HG03139 (cell line): ENCODE results near the gene CASR.
"Not testable (repeated sequence)": the region's sequence is repeated elsewhere in the genome, so short reads cannot be mapped to it uniquely, and the experiment has no call there.

Source experiments
- ATAC-seq: cut with Tn5 transposase; IDR thresholded peaks from one replicate; pipeline ENCODE4 v1.9.1; 2021; ENCODE audit not compliant: unreplicated experiment

The CASR gene, protein sequence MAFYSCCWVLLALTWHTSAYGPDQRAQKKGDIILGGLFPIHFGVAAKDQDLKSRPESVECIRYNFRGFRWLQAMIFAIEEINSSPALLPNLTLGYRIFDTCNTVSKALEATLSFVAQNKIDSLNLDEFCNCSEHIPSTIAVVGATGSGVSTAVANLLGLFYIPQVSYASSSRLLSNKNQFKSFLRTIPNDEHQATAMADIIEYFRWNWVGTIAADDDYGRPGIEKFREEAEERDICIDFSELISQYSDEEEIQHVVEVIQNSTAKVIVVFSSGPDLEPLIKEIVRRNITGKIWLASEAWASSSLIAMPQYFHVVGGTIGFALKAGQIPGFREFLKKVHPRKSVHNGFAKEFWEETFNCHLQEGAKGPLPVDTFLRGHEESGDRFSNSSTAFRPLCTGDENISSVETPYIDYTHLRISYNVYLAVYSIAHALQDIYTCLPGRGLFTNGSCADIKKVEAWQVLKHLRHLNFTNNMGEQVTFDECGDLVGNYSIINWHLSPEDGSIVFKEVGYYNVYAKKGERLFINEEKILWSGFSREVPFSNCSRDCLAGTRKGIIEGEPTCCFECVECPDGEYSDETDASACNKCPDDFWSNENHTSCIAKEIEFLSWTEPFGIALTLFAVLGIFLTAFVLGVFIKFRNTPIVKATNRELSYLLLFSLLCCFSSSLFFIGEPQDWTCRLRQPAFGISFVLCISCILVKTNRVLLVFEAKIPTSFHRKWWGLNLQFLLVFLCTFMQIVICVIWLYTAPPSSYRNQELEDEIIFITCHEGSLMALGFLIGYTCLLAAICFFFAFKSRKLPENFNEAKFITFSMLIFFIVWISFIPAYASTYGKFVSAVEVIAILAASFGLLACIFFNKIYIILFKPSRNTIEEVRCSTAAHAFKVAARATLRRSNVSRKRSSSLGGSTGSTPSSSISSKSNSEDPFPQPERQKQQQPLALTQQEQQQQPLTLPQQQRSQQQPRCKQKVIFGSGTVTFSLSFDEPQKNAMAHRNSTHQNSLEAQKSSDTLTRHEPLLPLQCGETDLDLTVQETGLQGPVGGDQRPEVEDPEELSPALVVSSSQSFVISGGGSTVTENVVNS

DNA sequence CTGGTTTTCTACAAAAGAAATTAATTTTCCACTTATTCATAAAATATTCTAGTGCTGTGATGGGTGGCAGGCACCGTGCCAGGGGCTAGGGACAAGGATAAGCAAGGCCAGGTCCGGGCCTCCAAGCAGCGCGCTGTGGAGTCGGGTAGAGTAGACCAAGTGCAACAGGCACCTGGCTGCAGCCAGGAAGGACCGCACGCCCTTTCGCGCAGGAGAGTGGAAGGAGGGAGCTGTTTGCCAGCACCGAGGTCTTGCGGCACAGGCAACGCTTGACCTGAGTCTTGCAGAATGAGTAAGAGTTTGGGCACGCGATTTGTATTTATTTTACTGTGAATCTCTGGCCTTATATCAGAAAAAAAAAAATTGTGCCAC lies at the start of gene CASR:
CASR (plus strand) TSS at position 148 of the 372 bp plus-strand sequence. CDS start 70,522 bp downstream, outside the sequence.
- no peak for ATAC-seq

DNA sequence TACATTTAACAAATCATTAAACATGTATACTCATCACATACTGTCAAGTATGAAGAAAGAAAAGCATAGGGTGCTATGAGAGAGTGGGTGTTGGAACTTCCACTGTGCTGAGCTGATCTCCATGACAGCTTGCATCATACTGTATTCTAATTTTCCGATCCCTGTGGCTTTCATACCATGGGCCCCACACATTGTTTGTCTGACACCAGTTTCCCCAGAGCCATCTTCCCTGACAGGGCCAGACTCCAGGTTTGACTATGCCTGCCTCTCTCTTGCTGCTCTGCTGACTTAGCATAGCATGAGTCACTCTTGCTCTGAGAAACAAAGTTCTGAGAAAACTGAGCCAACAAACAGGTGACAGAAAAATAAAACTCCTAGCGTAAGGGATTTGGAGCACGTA lies 37.0 kb upstream of the CASR start:
- ATAC-seq, result no peak

DNA sequence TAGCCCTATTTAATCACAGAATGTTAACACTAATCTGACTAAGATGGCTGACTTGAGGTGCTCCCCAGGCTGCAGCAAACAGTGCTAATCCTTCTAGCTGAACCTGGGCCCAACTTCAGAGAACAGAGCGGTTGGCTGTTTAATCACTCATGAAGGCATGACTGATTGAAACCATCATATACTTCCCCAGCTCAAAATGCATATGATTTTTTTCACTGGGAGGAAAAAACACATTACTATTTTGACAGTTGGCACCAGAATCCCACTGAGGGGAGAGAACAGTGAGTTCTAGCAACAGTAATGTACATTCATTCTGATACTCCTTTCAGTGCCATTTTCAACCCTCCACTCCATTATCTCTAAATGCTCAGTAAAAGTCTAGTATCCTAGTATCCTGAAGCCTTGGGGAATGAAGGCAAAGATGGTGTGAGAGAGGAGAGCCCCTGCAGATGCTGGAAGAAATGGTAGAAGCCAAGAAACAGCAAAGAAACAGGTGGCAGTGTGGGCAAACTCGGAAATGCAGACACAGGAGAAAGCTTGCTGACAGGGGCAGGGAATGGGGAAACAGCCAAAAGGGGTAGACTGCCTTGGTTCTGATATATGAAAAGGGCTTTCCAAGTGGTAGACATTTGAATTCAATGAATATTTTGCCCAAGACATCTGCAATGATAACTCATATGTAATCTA lies 34.4 kb upstream of the CASR start:
- ATAC-seq, result no peak

DNA sequence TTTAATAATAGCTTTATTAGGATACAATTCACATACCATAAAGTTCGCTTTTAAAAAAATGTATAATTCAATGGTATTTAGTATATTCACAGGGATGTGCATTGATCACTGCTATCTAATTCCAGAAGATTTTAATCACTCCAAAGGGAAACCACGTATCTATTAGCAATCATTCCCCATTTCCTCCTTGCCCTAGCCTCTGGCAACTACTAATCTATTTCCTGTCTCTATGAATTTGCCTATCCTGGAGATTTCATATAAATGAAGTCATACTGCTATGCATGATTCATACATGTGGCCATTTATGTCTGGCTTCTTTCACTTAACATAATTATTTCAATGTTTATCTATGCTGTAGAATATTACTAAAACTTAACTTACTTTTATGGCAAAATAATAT lies 32.0 kb upstream of the CASR start:
- ATAC-seq, result no peak

DNA sequence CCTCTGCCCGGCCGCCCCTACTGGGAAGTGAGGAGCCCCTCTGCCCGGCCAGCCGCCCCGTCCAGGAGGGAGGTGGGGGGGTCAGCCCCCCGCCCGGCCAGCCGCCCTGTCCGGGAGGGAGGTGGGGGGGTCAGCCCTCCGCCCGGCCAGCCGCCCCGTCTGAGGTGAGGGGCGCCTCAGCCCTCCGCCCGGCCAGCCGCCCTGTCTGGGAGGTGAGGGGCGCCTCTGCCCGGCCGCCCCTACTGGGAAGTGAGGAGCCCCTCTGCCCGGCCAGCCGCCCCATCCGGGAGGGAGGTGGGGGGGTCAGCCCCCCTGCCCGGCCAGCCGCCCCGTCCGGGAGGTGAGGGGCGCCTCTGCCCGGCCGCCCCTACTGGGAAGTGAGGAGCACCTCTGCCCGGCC lies 18.5 kb upstream of the CASR start:
- not testable (repeated sequence) for ATAC-seq

DNA sequence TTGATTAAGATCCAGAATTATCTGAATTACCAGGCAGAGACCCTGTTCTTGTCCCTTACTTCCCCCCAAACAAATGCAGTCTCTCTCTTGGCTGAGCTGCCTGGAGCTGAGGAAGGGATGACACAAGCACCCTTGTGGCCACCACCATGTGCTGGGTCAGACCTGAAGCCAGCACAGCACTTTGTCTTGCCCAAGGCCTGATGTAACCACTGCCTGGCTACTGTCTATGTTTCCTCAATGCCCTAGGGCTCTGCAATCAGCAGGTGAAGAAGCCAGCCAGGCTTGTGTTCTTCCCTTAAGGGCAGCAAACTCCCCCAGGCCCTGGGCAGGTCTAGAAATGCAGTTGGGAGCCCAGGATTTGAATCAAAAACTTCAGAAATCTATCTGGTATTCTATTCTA lies 15.8 kb upstream of the CASR start:
- no peak for ATAC-seq

DNA sequence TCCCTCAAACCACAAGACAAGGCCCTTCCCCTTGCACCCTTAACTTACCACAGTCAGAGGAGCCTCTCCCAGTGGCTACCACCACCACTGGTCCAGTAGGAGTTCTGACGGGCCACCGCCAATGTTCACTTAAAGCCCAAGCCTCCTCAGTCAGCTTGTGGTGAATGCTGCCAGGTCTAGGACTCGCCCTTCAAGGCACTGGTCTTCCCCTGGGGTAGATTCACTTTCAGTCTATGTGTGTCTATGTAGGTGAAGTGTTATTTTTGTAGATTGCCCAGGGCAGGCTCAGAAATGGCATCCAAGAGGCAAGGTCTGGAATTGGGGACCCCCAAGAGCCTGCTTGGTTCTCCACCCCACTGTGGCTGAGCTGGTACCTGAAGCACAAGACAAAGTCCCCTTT lies 15.4 kb upstream of the CASR start:
- ATAC-seq, result no peak

DNA sequence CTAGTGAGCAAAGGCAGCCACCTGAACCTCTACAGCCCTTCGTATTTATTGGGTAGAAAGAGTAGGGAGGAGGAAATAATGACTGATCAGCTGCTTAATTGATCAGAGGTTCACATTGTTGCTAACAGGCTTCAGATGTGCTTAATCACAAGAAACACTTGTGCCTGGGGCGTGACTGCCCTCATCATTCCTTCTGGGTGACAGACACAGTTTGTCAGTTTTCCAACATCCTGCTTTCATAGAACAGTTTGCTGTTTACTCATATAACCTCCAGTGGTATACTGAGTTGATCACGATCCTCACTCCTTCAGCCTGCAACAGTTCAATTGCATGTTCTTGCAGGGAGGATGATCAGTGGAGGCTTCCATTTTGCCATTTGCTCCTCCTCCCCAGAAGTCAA lies 13.6 kb upstream of the CASR start:
- ATAC-seq, result no peak

DNA sequence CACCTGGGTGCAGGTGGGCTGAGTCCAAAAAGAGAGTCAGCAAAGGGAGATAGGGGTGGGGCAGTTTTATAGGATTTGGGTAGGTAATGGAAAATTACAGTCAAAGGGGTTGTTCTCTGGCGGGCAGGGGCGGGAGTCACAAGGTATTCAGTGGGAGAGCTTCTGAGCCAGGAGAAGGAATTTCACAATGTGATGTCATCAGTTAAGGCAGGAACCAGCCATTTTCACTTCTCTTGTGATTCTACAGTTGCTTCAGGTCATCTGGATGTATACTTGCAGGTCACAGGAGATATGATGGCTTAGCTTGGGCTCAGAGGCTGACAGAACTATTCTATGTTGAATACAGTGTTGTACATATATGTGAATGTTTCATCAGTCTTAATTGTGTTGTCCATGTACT lies 12.1 kb upstream of the CASR start:
- not testable (repeated sequence) for ATAC-seq

GRCh38 chr3:122178711-122179110 lies 4.8 kb upstream of the CASR start:
- no peak for ATAC-seq

DNA sequence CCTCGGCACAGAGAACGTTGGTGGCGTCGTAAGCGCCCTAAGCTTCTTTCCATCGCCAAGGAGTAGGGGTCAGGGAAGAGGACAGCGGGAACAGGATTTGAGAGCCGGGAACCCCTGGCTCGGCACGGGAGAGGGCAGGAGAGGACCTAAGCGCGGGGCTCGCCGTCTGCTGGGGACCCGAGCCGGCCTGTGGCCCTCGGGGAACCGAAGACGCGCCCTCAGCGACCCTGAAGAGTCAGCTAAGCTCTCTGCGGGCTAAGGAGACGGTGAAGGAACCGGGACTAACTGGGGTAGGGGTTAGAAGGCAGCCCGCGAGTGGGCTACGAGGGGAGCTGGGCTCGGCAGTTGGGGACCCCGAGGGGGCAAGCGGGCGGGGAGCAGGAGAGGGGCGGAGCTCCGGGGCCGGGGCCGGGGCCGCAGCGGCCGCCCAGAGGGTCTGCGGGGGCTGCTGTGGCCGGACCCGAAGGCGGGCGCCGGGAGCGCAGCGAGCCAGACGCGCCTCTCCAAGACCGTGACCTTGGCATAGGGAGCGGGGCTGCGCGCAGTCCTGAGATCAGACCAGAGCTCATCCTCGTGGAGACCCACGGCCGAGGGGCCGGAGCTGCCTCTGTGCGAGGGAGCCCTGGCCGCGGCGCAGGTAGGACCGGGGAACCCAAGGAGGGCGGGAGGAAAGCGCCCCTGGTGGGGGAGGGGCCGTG lies 574 bp downstream of the CASR start:
- no peak for ATAC-seq

GRCh38 chr3:122184591-122184929 lies 1.1 kb downstream of the CASR start:
- no peak for ATAC-seq

DNA sequence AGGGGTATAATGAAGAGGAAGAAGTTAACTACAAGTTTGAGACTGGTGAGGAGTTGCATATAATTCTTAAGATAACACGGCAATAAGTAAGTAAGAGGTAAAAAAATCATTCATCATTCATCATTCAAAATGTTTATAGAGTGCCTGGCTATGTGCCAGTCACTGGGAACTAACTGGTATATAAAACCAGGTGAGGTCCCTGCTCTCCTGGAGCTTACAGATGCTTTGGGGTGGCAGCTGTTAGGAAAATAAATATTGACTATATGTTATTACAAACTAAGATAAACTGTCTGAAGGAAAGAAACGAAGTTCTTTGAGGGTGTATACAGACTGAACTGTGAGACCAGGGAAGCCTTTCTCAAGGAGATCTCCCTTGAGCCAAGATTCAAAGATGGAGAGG lies 2.9 kb downstream of the CASR start:
- ATAC-seq, result no peak

DNA sequence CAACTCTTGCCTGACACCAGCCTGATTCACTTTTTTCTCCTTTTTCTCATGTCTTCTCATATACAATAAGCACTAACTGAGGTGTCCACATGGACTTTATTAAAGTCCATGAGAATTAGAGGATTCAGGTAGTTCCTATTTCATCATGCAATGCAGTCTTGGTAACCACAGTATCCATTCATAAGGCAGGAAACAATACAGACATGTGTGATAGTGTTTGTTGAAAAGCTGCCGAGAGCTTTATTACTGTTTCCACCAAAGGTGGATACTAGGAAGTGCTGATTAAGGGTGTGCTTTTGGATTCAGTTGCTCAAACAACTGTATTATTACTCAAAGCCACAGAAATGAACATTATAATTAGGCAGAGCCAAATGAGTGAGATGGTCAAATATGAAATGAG lies 5.3 kb downstream of the CASR start:
- ATAC-seq, result no peak

GRCh38 chr3:122189357-122189756 lies 5.9 kb downstream of the CASR start:
- no peak for ATAC-seq

DNA sequence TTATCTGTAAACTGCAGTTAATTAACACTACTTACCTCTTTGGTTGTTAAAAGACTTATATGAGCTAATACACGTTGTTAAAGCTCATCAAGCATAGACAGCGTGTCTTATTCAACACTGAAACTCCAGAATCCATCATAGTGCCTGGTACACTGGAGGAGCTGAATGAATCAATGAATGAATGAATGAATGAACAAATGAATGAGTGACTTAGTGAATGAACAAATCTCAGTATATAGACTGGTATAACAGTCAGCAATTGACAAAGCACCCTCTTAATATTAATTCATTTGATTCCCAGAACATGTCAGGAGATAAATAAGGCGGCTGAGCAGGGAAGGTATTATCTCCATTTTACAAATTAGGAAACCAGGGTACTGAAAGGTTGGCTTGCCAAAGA lies 7.1 kb downstream of the CASR start:
- ATAC-seq, result no peak

DNA sequence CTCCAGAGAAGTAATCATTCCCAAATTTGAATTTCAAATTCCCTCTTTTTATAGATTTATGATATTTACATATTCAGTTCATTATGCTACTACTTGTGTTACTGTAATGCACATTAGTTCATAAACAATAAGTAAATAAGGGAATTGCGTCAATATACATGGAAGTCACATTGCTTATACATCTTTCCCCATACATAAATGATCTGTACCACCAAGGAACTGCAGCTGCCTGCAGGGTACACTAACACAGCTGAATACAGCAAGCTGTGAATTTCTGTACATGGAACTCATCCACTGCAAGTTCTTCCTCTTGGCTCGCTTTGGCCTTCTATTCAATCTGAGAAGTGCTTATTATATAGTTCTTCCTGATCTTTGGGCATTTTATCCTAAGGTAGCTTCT lies 15.5 kb downstream of the CASR start:
- no peak for ATAC-seq

DNA sequence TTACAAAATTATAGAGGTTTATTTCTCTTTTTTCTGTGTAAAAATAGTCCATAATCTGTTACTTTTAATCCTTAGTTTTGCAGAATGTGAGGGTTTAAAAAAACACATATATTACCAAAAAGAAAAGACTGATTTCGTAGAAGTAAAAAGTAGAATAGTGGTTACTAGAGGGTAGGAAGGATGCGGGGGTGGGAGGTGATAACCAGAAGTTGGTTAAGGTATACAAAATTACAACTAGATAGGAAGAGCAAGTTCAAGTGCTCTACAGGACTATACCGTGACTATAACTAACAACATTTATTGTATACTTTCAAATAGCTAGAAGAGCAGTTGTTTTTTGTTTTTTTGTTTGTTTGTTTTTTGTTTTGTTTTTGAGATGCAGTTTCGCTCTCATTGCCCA lies 16.1 kb downstream of the CASR start:
- ATAC-seq, result no peak

DNA sequence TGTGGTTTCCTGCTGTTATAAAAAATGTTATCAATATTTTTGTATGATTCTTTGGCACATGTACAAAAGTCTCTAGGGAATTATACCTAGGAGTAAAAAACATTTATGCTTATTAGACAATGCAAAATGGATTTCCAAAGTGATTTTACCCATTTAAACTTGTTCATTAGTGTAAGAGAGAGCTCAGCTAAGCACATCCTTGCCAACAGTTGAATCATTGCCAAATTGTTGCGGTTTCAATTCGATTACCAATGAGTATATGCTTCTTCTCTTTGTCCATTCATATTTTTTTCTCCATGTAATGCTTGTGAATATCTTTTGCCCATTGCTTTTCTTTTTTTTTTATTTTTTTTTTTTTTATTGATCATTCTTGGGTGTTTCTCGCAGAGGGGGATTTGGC lies 17.2 kb downstream of the CASR start:
- ATAC-seq, result no peak

DNA sequence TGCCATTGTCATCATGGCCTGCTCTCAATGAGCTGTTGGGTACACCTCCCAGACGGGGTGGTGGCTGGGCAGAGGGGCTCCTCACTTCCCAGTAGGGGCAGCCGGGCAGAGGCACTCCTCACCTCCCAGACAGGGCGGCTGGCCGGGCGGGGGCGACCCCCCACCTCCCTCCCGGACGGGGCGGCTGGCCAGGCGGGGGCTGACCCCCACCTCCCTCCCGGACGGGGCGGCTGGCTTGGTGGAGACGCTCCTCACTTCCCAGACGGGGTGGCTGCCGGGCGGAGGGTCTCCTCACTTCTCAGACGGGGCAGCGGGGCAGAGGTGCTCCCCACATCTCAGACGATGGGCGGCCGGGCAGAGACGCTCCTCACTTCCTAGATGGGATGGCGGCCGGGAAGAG lies 18.0 kb downstream of the CASR start:
- not testable (repeated sequence) for ATAC-seq

- ATAC-seq, result no peak
Measured at GRCh38 chr3:122208579-122208978, 25.1 kb downstream of the CASR start.
